ENCODE measurements around the gene MB.

DNA sequence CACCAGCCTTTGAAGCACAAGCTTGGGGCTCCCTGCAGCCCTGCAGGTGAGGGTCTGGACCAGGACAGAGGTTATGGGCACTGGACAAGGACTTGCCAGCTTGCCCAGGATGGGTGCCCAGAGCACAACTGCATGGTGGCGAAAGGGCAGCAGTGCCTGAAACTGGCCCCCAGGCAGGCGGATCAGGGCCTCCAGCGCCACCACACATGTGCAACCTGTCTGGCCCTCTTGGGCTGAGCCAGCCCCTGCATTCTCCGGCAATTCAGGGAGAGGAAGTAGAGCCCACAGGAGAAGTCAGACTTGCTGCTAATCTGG is 18.8 kb downstream of the MB start:
- TF ChIP-seq, protein P1, sequence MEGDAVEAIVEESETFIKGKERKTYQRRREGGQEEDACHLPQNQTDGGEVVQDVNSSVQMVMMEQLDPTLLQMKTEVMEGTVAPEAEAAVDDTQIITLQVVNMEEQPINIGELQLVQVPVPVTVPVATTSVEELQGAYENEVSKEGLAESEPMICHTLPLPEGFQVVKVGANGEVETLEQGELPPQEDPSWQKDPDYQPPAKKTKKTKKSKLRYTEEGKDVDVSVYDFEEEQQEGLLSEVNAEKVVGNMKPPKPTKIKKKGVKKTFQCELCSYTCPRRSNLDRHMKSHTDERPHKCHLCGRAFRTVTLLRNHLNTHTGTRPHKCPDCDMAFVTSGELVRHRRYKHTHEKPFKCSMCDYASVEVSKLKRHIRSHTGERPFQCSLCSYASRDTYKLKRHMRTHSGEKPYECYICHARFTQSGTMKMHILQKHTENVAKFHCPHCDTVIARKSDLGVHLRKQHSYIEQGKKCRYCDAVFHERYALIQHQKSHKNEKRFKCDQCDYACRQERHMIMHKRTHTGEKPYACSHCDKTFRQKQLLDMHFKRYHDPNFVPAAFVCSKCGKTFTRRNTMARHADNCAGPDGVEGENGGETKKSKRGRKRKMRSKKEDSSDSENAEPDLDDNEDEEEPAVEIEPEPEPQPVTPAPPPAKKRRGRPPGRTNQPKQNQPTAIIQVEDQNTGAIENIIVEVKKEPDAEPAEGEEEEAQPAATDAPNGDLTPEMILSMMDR (optimal IDR thresholded peaks at IDR 0.05 in 1 of 3, IDR thresholded peaks at IDR 0.05 in 1 of 3, conservative IDR thresholded peaks at IDR 0.05 in 1 of 3; ENCODE audit: extremely low read depth in 1 of 3, insufficient read depth in 2 of 3, low read length in 3 of 3), result no peak
- no peak for TF ChIP-seq EZH2 (IDR thresholded peaks at IDR 0.05; ENCODE audit: low read length)

All from keratinocyte (primary cell).